ENCODE data around the gene PER2.

The PER2 gene

GRCh38 chr2:238264072-238264460 is 24.3 kb downstream of the PER2 start:
- peaks cover 35% of the 10 kb centered on the region for H3K36me3 ChIP-seq (ENCODE audit: control insufficient read depth, low read length)
- no peaks in the 10 kb centered on the region for H3K9me2 ChIP-seq (replicated peaks; ENCODE audit: control insufficient read depth, low read length)
- TF ChIP-seq EZH2phosphoT487 (IDR thresholded peaks at IDR 0.05; ENCODE audit: borderline replicate concordance, low read length) (no peak), CTCF (IDR thresholded peaks at IDR 0.05; ENCODE audit: low read depth, low read length, poor library complexity, severe bottlenecking) (no peak)
- peaks cover 2% of the 10 kb centered on the region; the same call in 1 of the 2 replicates for H3F3A ChIP-seq (ENCODE audit: control insufficient read depth, insufficient read depth)
- H3K9me3 ChIP-seq (ENCODE audit: control insufficient read depth, insufficient read depth, low read length), result no peaks in the 10 kb centered on the region
- H3K79me2 ChIP-seq (ENCODE audit: control insufficient read depth, low read length), result no peaks in the 10 kb centered on the region
- no peak overlapping the region for H3K4me3 ChIP-seq (ENCODE audit: low read length)
- no peaks in the 10 kb centered on the region for H3K27me3 ChIP-seq (ENCODE audit: control insufficient read depth, low read length)
- H3K4me2 ChIP-seq (ENCODE audit: low read length), result peak overlapping the region; percentile 35; the same call in 1 of the 2 replicates
- no peak overlapping the region for H3K27ac ChIP-seq (ENCODE audit: low read depth, low read length)
- H4K20me1 ChIP-seq (ENCODE audit: control insufficient read depth, insufficient read depth, low read depth, low read length), result no peaks in the 10 kb centered on the region
- peaks cover 17% of the 10 kb centered on the region for H3K4me1 ChIP-seq (ENCODE audit: control insufficient read depth, low read length)

GRCh38 chr2:238263204-238264071 is 25.0 kb downstream of the PER2 start:
- peaks cover 17% of the 10 kb centered on the region for H3K4me1 ChIP-seq (ENCODE audit: control insufficient read depth, low read length)
- no peaks in the 10 kb centered on the region for H4K20me1 ChIP-seq (ENCODE audit: control insufficient read depth, insufficient read depth, low read depth, low read length)
- peak overlapping the region; percentile 35; the same call in 1 of the 2 replicates for H3K4me2 ChIP-seq (ENCODE audit: low read length)
- H3K4me3 ChIP-seq (ENCODE audit: low read length), result no peak overlapping the region
- H3K9me2 ChIP-seq (replicated peaks; ENCODE audit: control insufficient read depth, low read length), result no peaks in the 10 kb centered on the region
- no peak for TF ChIP-seq EZH2phosphoT487 (IDR thresholded peaks at IDR 0.05; ENCODE audit: borderline replicate concordance, low read length)
- TF ChIP-seq CTCF (IDR thresholded peaks at IDR 0.05; ENCODE audit: low read depth, low read length, poor library complexity, severe bottlenecking), result peak; percentile 93
- H3K27me3 ChIP-seq (ENCODE audit: control insufficient read depth, low read length), result no peaks in the 10 kb centered on the region
- peak overlapping the region; percentile 32; the same call in 1 of the 2 replicates for H3K27ac ChIP-seq (ENCODE audit: low read depth, low read length)
- H3K79me2 ChIP-seq (ENCODE audit: control insufficient read depth, low read length), result no peaks in the 10 kb centered on the region
- H3F3A ChIP-seq (ENCODE audit: control insufficient read depth, insufficient read depth), result peaks cover 2% of the 10 kb centered on the region; the same call in 1 of the 2 replicates
- H3K36me3 ChIP-seq (ENCODE audit: control insufficient read depth, low read length), result peaks cover 30% of the 10 kb centered on the region
- H3K9me3 ChIP-seq (ENCODE audit: control insufficient read depth, insufficient read depth, low read length), result no peaks in the 10 kb centered on the region

- Histone ChIP-seq H3K4me1 (ENCODE audit: control insufficient read depth, low read length) (peaks cover 17% of the 10 kb centered on the region), H4K20me1 (ENCODE audit: control insufficient read depth, insufficient read depth, low read depth, low read length) (no peaks in the 10 kb centered on the region), H3K4me2 (ENCODE audit: low read length) (no peak overlapping the region), H3K79me2 (ENCODE audit: control insufficient read depth, low read length) (no peaks in the 10 kb centered on the region), H3K27ac (ENCODE audit: low read depth, low read length) (no peak overlapping the region), H3K27me3 (ENCODE audit: control insufficient read depth, low read length) (no peaks in the 10 kb centered on the region), H3K9me3 (ENCODE audit: control insufficient read depth, insufficient read depth, low read length) (no peaks in the 10 kb centered on the region), H3K9me2 (replicated peaks; ENCODE audit: control insufficient read depth, low read length) (no peaks in the 10 kb centered on the region), H3F3A (ENCODE audit: control insufficient read depth, insufficient read depth) (peaks cover 2% of the 10 kb centered on the region; the same call in 1 of the 2 replicates), H3K4me3 (ENCODE audit: low read length) (no peak overlapping the region), H3K36me3 (ENCODE audit: control insufficient read depth, low read length) (peaks cover 22% of the 10 kb centered on the region)
- TF ChIP-seq CTCF (IDR thresholded peaks at IDR 0.05; ENCODE audit: low read depth, low read length, poor library complexity, severe bottlenecking) (no peak), EZH2phosphoT487 (IDR thresholded peaks at IDR 0.05; ENCODE audit: borderline replicate concordance, low read length) (no peak)
Observed at GRCh38 chr2:238262496-238263122, 25.8 kb downstream of the PER2 start.
